GM23338 (cell line): Measurements from ENCODE around the gene NEU2. TPM values are rescaled to one million over a fixed set of nuclear protein-coding genes. Genes with fewer than 3 reads are reported as not detected.

Experiments used
- EZH2phosphoT487 ChIP-seq: fragments of 200-600 bp; sonication (generic); IDR thresholded peaks from one replicate; pipeline ENCODE4 v1.8.1; 2018; ENCODE audit warnings: antibody characterized with exemption; ENCODE audit not compliant: unreplicated experiment
- NANOG ChIP-seq: IDR thresholded peaks from 2 replicates; pipeline ENCODE4 v1.6.1; 2016; ENCODE audit warnings: antibody characterized with exemption, borderline replicate concordance
- POLR2AphosphoS5 ChIP-seq: IDR thresholded peaks from 2 replicates; pipeline ENCODE4 v1.6.1; 2016; ENCODE audit warnings: antibody characterized with exemption, low read depth
- REST ChIP-seq: IDR thresholded peaks from one replicate; pipeline ENCODE4 v1.6.1; 2018; ENCODE audit warnings: antibody characterized with exemption; ENCODE audit not compliant: unreplicated experiment
- ZNF114 ChIP-seq: fragments of 250-450 bp; sonication (Bioruptor Pico); IDR thresholded peaks from 2 replicates; pipeline ENCODE4 v1.5.0; 2020; ENCODE audit warnings: mild to moderate bottlenecking, moderate library complexity
- ZNF331 ChIP-seq: fragments of 250-450 bp; sonication (Bioruptor Pico); IDR thresholded peaks from 2 replicates; pipeline ENCODE4 v1.5.0; 2020; ENCODE audit warnings: low read depth, mild to moderate bottlenecking, moderate library complexity
- ZNF462 ChIP-seq: fragments of 250-450 bp; sonication (Bioruptor Pico); IDR thresholded peaks from 2 replicates; pipeline ENCODE4 v1.5.0; 2020; ENCODE audit warnings: mild to moderate bottlenecking, moderate library complexity
- polyA plus RNA-seq: library from polyadenylated mRNA; unstranded; fragments of >200 nt; fragmentation: Nextera tagmentation; extraction: Ambion mirVana; gene quantifications from 2 replicates; pipeline ENCODE4 v1.2.1, GENCODE V29; 2016
- total RNA-seq: library from RNA; depleted of rRNA; stranded (reverse); fragments of >200 nt; shearing (Covaris generic); gene quantifications from 2 replicates; pipeline ENCODE4 v1.2.3, GENCODE V29; 2014

Gene NEU2
- total and polyA plus RNA-seq, 2 experiments from 2014 or later: not detected

GRCh38 chr2:233063976-233064411 is 31.5 kb downstream of the NEU2 start (continued):
- no peak for TF ChIP-seq ZNF462
- TF ChIP-seq NANOG: no peak
- TF ChIP-seq REST: no peak
- no peak for TF ChIP-seq EZH2phosphoT487
- TF ChIP-seq POLR2AphosphoS5: no peak
- no peak for TF ChIP-seq ZNF114 (CRISPR knock-in tag)
- no peak for TF ChIP-seq ZNF331 (CRISPR knock-in tag)
